ENCODE measurements around the gene EXOC4.

EXOC4 gene

DNA sequence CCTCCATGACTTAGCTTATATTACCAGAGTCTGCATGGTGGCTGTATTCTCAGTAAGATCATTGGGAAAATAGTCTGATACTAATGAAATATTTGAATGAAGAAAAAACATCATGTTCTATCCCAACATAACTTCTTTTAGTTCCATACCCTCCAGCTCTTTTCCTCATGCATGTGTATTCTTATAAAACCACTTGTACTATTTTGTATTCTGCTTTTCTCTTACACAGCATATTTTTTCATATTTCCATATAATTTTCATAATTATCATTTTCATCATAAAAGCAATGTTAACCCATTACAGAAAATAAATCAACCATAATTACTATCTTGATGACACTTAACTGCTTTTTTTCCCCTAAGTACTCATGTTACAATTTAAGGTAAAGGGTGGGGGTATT is 503.0 kb downstream of the EXOC4 start:
- Histone ChIP-seq H3K27me3 (ENCODE audit: insufficient read depth, poor library complexity, severe bottlenecking) (no peaks in the 10 kb centered on the region), H3K36me3 (ENCODE audit: low read depth) (no peaks in the 10 kb centered on the region), H3K4me1 (ENCODE audit: insufficient read depth, poor library complexity, severe bottlenecking) (peaks cover 20% of the 10 kb centered on the region), H3K9me3 (ENCODE audit: severe bottlenecking) (no peaks in the 10 kb centered on the region), H3K27ac (ENCODE audit: poor library complexity, severe bottlenecking) (no peak overlapping the region), H3K4me3 (ENCODE audit: severe bottlenecking) (no peak overlapping the region)
- no peak for ATAC-seq (ENCODE audit: low read depth)
- TF ChIP-seq, protein P1, sequence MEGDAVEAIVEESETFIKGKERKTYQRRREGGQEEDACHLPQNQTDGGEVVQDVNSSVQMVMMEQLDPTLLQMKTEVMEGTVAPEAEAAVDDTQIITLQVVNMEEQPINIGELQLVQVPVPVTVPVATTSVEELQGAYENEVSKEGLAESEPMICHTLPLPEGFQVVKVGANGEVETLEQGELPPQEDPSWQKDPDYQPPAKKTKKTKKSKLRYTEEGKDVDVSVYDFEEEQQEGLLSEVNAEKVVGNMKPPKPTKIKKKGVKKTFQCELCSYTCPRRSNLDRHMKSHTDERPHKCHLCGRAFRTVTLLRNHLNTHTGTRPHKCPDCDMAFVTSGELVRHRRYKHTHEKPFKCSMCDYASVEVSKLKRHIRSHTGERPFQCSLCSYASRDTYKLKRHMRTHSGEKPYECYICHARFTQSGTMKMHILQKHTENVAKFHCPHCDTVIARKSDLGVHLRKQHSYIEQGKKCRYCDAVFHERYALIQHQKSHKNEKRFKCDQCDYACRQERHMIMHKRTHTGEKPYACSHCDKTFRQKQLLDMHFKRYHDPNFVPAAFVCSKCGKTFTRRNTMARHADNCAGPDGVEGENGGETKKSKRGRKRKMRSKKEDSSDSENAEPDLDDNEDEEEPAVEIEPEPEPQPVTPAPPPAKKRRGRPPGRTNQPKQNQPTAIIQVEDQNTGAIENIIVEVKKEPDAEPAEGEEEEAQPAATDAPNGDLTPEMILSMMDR (IDR thresholded peaks at IDR 0.05; ENCODE audit: poor library complexity, severe bottlenecking), result no peak
- DNase-seq (ENCODE audit: low spot score), result no peak

DNA sequence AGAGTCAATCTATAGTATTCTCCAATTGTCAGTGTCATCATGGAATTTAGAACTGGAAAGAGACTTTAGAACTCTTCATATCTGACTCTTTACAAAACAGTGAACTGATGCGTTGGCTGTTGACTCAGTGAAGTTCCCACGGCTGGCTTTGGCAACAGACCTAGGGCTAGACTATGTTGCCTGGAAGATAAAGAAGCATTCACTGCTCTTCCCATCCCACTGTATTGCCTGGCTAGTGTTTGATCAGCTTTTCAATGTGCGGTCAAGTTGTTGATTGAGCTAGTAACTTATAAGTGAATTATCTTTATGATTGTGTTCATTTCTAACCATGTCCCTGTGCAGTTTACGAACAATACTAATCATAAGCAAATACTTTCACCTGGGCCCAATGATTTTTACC is 508.6 kb downstream of the EXOC4 start:
- H3K27ac ChIP-seq (ENCODE audit: poor library complexity, severe bottlenecking), result no peak overlapping the region
- H3K9me3 ChIP-seq (ENCODE audit: severe bottlenecking), result no peaks in the 10 kb centered on the region
- no peak for DNase-seq (ENCODE audit: low spot score)
- no peaks in the 10 kb centered on the region for H3K36me3 ChIP-seq (ENCODE audit: low read depth)
- no peaks in the 10 kb centered on the region for H3K4me1 ChIP-seq (ENCODE audit: insufficient read depth, poor library complexity, severe bottlenecking)
- TF ChIP-seq, protein P1 (IDR thresholded peaks at IDR 0.05; ENCODE audit: poor library complexity, severe bottlenecking), result no peak
- H3K27me3 ChIP-seq (ENCODE audit: insufficient read depth, poor library complexity, severe bottlenecking), result no peaks in the 10 kb centered on the region
- no peak overlapping the region for H3K4me3 ChIP-seq (ENCODE audit: severe bottlenecking)
- no peak for ATAC-seq (ENCODE audit: low read depth)

DNA sequence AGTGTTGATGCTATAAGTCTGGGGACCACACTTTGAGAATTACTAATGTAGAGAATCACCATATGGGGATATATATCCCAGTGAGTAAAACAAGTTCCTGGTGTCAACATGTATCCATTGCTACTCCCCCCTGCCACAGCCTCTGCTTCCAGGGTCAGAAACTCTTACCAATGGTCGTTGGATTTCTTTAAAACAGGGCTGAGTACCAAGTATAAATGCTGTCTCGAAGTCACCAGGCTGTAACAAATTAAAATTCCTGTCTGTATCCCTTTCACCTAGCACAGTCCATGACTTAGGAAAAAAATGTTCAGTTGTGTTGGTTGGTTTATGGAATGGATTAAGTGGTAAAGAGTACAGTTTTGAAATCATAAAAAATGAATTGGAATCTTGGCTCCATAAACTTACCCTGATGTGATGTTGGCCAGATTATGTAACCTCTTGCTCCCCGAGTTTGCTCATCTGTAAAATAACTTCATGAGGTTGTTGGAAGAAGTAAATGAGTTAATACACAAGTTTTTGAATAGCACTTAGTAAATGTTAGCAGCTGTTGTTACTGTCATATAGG is 510.3 kb downstream of the EXOC4 start:
- no peaks in the 10 kb centered on the region for H3K4me1 ChIP-seq (ENCODE audit: insufficient read depth, poor library complexity, severe bottlenecking)
- no peak overlapping the region for H3K27ac ChIP-seq (ENCODE audit: poor library complexity, severe bottlenecking)
- DNase-seq (ENCODE audit: low spot score), result no peak
- H3K27me3 ChIP-seq (ENCODE audit: insufficient read depth, poor library complexity, severe bottlenecking), result no peaks in the 10 kb centered on the region
- TF ChIP-seq, protein P1 (IDR thresholded peaks at IDR 0.05; ENCODE audit: poor library complexity, severe bottlenecking), result no peak
- no peaks in the 10 kb centered on the region for H3K9me3 ChIP-seq (ENCODE audit: severe bottlenecking)
- H3K4me3 ChIP-seq (ENCODE audit: severe bottlenecking), result no peak overlapping the region
- no peaks in the 10 kb centered on the region for H3K36me3 ChIP-seq (ENCODE audit: low read depth)
- no peak for ATAC-seq (ENCODE audit: low read depth)

DNA sequence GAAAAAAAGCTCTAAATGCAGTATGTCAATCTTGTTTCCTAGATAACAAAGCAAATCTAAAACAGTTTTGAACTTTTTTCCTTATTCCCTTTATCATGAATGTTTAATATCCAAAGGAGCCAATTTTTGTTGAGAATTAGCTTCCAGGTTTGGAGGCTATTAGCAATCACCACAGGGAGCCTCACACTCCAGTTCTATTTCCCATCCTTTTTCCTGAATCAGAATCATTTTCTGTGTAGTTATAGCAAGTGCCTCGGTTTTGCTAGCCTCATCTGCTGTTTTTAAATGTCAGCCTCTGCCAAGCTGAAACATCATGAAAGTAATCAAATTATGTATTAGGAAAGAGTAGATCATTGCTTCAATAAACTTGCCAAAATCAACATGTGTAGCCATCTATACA is 516.8 kb downstream of the EXOC4 start:
- Histone ChIP-seq H3K9me3 (ENCODE audit: severe bottlenecking) (peaks cover 2% of the 10 kb centered on the region), H3K4me1 (ENCODE audit: insufficient read depth, poor library complexity, severe bottlenecking) (peaks cover 20% of the 10 kb centered on the region), H3K27me3 (ENCODE audit: insufficient read depth, poor library complexity, severe bottlenecking) (no peaks in the 10 kb centered on the region), H3K4me3 (ENCODE audit: severe bottlenecking) (no peak overlapping the region), H3K36me3 (ENCODE audit: low read depth) (no peaks in the 10 kb centered on the region), H3K27ac (ENCODE audit: poor library complexity, severe bottlenecking) (no peak overlapping the region)
- TF ChIP-seq, protein P1 (IDR thresholded peaks at IDR 0.05; ENCODE audit: poor library complexity, severe bottlenecking), result no peak
- DNase-seq (ENCODE audit: low spot score), result no peak
- ATAC-seq (ENCODE audit: low read depth), result no peak

DNA sequence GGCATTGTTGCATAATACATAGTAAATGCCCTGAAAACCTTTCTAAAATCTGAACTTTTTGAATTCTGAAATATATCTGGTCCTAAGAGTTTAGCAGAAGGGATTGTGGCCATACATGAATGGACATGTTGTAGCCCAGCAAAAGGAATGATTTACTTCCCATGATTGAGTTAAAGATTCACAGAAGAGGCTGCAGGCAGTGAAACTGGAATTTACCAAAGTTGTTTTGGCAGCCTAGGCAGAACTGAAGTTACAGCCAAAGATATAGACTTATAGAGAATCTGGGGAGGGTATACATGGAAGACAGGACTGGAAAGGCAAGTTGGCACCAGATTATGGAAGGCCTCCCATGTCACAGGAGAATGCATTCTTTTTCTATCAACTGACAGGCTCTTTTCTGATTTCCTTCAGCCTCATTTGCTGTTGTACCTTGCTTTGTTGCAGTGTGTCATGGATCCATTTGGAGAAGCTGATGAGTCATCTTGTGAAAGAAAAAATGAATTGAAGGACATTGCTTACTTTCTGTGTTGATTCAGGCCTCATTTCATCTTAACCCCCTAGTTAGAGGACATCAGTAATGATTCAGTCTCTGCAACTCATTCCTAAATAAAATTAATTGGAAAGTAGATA is 518.1 kb downstream of the EXOC4 start:
- H3K36me3 ChIP-seq (ENCODE audit: low read depth), result no peaks in the 10 kb centered on the region
- H3K4me3 ChIP-seq (ENCODE audit: severe bottlenecking), result no peak overlapping the region
- no peak for DNase-seq (ENCODE audit: low spot score)
- ATAC-seq (ENCODE audit: low read depth), result peak; percentile 64
- peaks cover 20% of the 10 kb centered on the region for H3K4me1 ChIP-seq (ENCODE audit: insufficient read depth, poor library complexity, severe bottlenecking)
- TF ChIP-seq, protein P1 (IDR thresholded peaks at IDR 0.05; ENCODE audit: poor library complexity, severe bottlenecking), result no peak
- H3K9me3 ChIP-seq (ENCODE audit: severe bottlenecking), result peaks cover 2% of the 10 kb centered on the region
- no peaks in the 10 kb centered on the region for H3K27me3 ChIP-seq (ENCODE audit: insufficient read depth, poor library complexity, severe bottlenecking)
- H3K27ac ChIP-seq (ENCODE audit: poor library complexity, severe bottlenecking), result peak overlapping the region; percentile 38

Measured in RWPE2 (cell line).